ENCODE data around the gene ALX4. TPM values are rescaled to one million over a fixed set of nuclear protein-coding genes. Genes with fewer than 3 reads are reported as not detected.

ALX4 gene
- total and polyA plus RNA-seq, 2 of the 8 experiments (the other 6 are each of a cell fraction or from before 2014, with no cell fraction given) = not detected

DNA sequence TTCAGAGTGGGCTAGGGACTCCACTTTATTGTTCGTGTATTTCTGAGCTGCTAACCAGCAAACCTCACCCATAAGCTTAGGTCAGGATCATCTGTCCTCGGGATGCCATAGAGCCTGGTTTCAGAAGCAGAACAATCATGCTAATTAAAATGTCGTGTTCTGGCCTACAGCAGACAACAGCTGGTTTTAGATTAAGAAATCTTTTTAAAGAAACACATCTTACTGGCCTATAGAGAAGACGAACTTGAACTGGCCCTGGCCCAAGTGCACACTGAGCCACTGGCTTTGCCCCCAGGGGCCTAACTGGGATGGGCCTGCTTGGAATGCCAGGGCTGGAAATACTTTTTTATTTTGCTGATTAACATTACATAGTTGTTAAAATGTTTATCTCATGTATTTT is 63.2 kb downstream of the ALX4 start (continued):
- no peak for TF ChIP-seq EZH2 (IDR thresholded peaks at IDR 0.05; ENCODE audit: low read depth, low read length, severe bottlenecking)
